Glutamatergic neuron (in vitro differentiated cells): ENCODE measurements around the gene KRT33A. TPM values are rescaled to one million over a fixed set of nuclear protein-coding genes. Genes with fewer than 3 reads are reported as not detected.

Experiments
- DNase-seq: peaks from one replicate; pipeline ENCODE4 v3.0.0; 2022
- H3K27ac Mint-ChIP-seq: one replicate; pipeline ENCODE4 v1.8.0; 2020; ENCODE audit warnings: mild to moderate bottlenecking, mixed read lengths, inconsistent platforms; ENCODE audit not compliant: unreplicated experiment
- H3K27me3 Mint-ChIP-seq: one replicate; pipeline ENCODE4 v1.8.0; 2020; ENCODE audit warnings: mild to moderate bottlenecking, moderate library complexity, mixed read lengths, inconsistent platforms; ENCODE audit not compliant: unreplicated experiment
- H3K36me3 Mint-ChIP-seq: one replicate; pipeline ENCODE4 v1.8.0; 2020; ENCODE audit warnings: mild to moderate bottlenecking, mixed read lengths, inconsistent platforms; ENCODE audit not compliant: unreplicated experiment
- H3K4me1 Mint-ChIP-seq: one replicate; pipeline ENCODE4 v1.8.0; 2020; ENCODE audit warnings: mild to moderate bottlenecking, low read depth, mixed read lengths, inconsistent platforms; ENCODE audit not compliant: unreplicated experiment
- H3K4me3 Mint-ChIP-seq: one replicate; pipeline ENCODE4 v1.8.0; 2020; ENCODE audit warnings: mild to moderate bottlenecking, mixed read lengths, inconsistent platforms; ENCODE audit not compliant: unreplicated experiment
- H3K9me3 Mint-ChIP-seq: one replicate; pipeline ENCODE4 v1.8.0; 2020; ENCODE audit warnings: mild to moderate bottlenecking, moderate library complexity, mixed read lengths, inconsistent platforms; ENCODE audit not compliant: unreplicated experiment
- CTCF ChIP-seq: fragments of 200-600 bp; sonication (generic); IDR thresholded peaks from one replicate; pipeline ENCODE4 v1.5.0; 2021; ENCODE audit not compliant: partially characterized antibody, unreplicated experiment
- total RNA-seq: library from RNA; stranded (reverse); fragmentation: NEBNext Ultra II Directional; extraction: Animal tissue kit (Norgen Biotek cat#: 25700); gene quantifications from one replicate; pipeline ENCODE4 v1.2.1, GENCODE V29; 2021; ENCODE audit not compliant: unreplicated experiment

The KRT33A gene
- total RNA-seq, 1 donor from 2014 or later = not detected

DNA sequence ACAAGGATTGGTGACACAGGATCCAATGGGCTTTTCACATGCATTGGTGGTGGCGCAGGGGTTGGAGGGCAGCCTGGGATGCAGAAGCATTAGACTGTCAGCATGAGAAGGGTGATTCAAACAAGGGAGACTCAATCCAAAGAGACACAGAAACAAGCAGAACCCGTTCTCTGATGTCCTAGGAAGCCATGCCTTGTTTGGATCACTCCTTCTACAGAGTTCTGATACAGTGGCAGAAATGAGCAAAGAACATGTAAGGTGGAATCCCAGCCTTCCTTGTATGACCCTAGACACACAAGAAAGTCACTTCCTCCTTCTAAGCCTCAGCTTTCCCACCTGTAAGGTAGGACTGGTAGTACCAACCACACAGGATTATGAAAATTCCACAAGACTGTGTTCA, 13.3 kb upstream of the KRT33A start:
- Mint-ChIP-seq H3K27ac (no peak overlapping the region), H3K4me3 (no peak overlapping the region), H3K4me1 (peaks cover 3% of the 10 kb centered on the region), H3K9me3 (peaks cover 6% of the 10 kb centered on the region), H3K27me3 (peaks cover 1% of the 10 kb centered on the region), H3K36me3 (no peaks in the 10 kb centered on the region)
- no peak for DNase-seq
- no peak for TF ChIP-seq CTCF

- H3K4me3 Mint-ChIP-seq = no peak overlapping the region
- H3K27ac Mint-ChIP-seq = no peak overlapping the region
- no peak for TF ChIP-seq CTCF
- peaks cover 2% of the 10 kb centered on the region for H3K9me3 Mint-ChIP-seq
- no peak for DNase-seq
- peaks cover 3% of the 10 kb centered on the region for H3K27me3 Mint-ChIP-seq
- H3K36me3 Mint-ChIP-seq = no peaks in the 10 kb centered on the region
- no peaks in the 10 kb centered on the region for H3K4me1 Mint-ChIP-seq
These were observed 9.8 kb upstream of the KRT33A start for GRCh38 chr17:41360296-41360995.

GRCh38 chr17:41354536-41354935, 3.9 kb upstream of the KRT33A start:
- TF ChIP-seq CTCF = no peak
- peaks cover 4% of the 10 kb centered on the region for H3K27me3 Mint-ChIP-seq
- H3K4me3 Mint-ChIP-seq = no peak overlapping the region
- no peak overlapping the region for H3K27ac Mint-ChIP-seq
- DNase-seq = no peak
- H3K4me1 Mint-ChIP-seq = no peaks in the 10 kb centered on the region
- H3K36me3 Mint-ChIP-seq = peaks cover 4% of the 10 kb centered on the region
- peaks cover 2% of the 10 kb centered on the region for H3K9me3 Mint-ChIP-seq

DNA sequence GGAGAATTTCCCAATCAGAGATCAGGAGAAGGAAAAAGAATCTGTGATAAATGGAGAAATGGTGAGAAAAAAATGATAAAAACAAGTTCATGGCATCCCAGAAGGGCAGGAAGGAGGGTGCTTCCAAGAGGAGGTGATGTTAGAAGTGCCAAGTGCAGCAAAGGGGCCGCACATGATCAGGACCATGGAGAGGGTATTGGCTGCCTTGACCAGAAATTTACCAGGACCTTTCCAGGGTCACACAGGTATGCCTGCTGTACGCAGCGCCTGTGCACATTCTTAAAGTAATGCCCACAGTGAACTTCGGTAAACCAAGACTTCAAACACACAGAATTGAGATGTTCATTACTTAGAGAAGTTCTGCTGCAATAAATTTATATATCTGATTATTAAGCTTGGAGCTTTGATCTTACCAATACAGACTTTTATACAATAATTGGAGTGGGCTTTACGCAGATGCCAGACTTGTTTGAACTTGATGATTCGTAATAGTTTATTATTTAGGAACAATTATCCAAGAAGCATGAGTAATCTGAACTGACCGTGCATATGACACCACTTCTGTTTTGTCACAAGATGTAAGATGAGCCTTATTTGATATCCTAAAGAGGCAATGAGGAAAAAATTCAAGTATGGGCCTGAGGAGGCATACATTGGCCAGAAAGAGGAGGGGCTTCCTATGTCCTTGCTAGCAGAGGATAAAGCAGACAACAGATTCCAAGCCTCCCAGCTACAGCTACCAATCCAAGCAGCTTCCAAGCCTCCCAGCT, 2.2 kb upstream of the KRT33A start:
- Mint-ChIP-seq H3K4me1 (no peaks in the 10 kb centered on the region), H3K4me3 (no peak overlapping the region), H3K36me3 (peaks cover 4% of the 10 kb centered on the region), H3K27ac (no peak overlapping the region), H3K9me3 (peaks cover 2% of the 10 kb centered on the region), H3K27me3 (peaks cover 4% of the 10 kb centered on the region)
- no peak for DNase-seq
- TF ChIP-seq CTCF = no peak

DNA sequence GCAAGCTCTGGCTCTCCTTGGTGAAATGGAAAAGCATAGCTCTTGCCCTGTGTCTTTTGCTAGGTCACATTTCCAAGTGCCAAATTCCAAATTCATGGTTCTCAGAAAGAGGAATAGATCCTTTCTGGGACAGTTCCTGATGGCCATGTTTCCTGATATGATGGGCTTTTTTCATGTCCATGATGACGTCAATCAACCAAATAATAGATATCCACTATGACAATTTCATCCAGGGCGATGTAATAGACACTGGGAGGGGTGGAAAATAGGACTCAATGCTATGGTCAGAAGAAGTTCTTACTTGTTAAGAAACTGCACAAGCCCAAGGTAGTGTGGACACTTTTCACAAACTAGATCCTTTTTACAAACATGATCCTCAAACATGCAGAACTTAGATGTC, 549 bp upstream of the KRT33A start:
- Mint-ChIP-seq H3K27me3 (peaks cover 2% of the 10 kb centered on the region), H3K36me3 (peaks cover 4% of the 10 kb centered on the region), H3K27ac (no peak overlapping the region), H3K4me3 (no peak overlapping the region), H3K9me3 (peaks cover 2% of the 10 kb centered on the region), H3K4me1 (no peaks in the 10 kb centered on the region)
- DNase-seq = no peak
- TF ChIP-seq CTCF = no peak
